Measurements from ENCODE around the gene DGKE. TPM values are rescaled to one million over a fixed set of nuclear protein-coding genes. Genes with fewer than 3 reads are reported as not detected.

Gene DGKE
- total RNA-seq, 1 donor from 2014 or later, result 5.4 TPM

- peaks cover 2% of the 10 kb centered on the region for H3K9me3 Mint-ChIP-seq
- peaks cover 8% of the 10 kb centered on the region for H3K4me1 Mint-ChIP-seq
- no peaks in the 10 kb centered on the region for H3K27me3 Mint-ChIP-seq (ENCODE audit: low read depth)
- no peaks in the 10 kb centered on the region for H3K36me3 Mint-ChIP-seq (ENCODE audit: low read depth)
- DNase-seq (ENCODE audit: low read depth, low spot score), result no peak
- no peak overlapping the region for H3K27ac Mint-ChIP-seq (ENCODE audit: unreplicated experiment)
- H3K4me3 Mint-ChIP-seq, result no peak overlapping the region
- TF ChIP-seq, protein P1, sequence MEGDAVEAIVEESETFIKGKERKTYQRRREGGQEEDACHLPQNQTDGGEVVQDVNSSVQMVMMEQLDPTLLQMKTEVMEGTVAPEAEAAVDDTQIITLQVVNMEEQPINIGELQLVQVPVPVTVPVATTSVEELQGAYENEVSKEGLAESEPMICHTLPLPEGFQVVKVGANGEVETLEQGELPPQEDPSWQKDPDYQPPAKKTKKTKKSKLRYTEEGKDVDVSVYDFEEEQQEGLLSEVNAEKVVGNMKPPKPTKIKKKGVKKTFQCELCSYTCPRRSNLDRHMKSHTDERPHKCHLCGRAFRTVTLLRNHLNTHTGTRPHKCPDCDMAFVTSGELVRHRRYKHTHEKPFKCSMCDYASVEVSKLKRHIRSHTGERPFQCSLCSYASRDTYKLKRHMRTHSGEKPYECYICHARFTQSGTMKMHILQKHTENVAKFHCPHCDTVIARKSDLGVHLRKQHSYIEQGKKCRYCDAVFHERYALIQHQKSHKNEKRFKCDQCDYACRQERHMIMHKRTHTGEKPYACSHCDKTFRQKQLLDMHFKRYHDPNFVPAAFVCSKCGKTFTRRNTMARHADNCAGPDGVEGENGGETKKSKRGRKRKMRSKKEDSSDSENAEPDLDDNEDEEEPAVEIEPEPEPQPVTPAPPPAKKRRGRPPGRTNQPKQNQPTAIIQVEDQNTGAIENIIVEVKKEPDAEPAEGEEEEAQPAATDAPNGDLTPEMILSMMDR (conservative IDR thresholded peaks at IDR 0.05), result no peak
Measured at GRCh38 chr17:56870081-56870651, 36.2 kb downstream of the DGKE start.

DNA sequence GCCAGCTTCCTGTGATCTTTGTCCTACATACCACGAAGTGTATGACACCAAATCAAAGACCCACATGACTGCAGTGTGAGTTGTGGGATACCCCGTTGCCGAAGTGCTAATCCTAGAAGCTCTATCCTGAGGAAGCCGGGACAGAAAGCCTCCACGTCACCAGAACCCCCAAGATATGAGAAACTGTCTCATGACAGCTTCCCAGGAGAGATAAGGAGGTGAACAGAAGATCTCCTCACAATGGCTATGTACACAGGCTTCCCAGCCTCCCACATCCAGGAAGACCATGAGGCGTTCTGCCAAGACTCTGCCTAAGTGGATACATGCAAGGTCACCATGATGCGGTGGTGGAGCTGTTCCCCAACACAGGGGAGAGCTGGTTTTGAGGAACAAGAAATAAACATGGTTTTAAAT is 42.8 kb downstream of the DGKE start:
- TF ChIP-seq, protein P1 (conservative IDR thresholded peaks at IDR 0.05), result no peak
- no peak overlapping the region for H3K27ac Mint-ChIP-seq (ENCODE audit: unreplicated experiment)
- H3K9me3 Mint-ChIP-seq, result peaks cover 7% of the 10 kb centered on the region
- no peaks in the 10 kb centered on the region for H3K4me1 Mint-ChIP-seq
- H3K27me3 Mint-ChIP-seq (ENCODE audit: low read depth), result no peaks in the 10 kb centered on the region
- DNase-seq (ENCODE audit: low read depth, low spot score), result no peak
- no peak overlapping the region for H3K4me3 Mint-ChIP-seq
- no peaks in the 10 kb centered on the region for H3K36me3 Mint-ChIP-seq (ENCODE audit: low read depth)

DNA sequence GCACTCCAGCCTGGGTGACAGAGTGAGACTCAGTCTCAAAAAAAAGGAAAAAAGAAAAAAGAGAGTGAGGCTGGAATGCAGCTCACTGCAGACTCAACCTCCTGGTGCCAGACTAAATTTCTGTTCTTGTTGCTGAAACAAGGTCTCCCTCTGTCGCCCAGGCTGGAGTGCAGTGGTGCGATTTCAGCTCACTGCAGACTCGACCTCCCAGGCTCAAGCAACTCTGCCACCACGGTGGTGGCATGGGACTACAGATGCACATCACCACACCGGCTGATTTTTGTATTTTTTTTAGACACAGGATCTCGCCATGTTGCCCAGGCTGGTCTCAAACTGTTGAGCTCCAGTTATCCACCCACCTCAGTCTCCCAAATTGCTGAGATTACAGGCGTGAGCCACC is 45.3 kb downstream of the DGKE start:
- Mint-ChIP-seq H3K9me3 (peaks cover 7% of the 10 kb centered on the region), H3K4me3 (no peak overlapping the region), H3K36me3 (ENCODE audit: low read depth) (no peaks in the 10 kb centered on the region), H3K27me3 (ENCODE audit: low read depth) (no peaks in the 10 kb centered on the region), H3K27ac (ENCODE audit: unreplicated experiment) (no peak overlapping the region), H3K4me1 (no peaks in the 10 kb centered on the region)
- TF ChIP-seq, protein P1 (conservative IDR thresholded peaks at IDR 0.05), result no peak
- no peak for DNase-seq (ENCODE audit: low read depth, low spot score)

DNA sequence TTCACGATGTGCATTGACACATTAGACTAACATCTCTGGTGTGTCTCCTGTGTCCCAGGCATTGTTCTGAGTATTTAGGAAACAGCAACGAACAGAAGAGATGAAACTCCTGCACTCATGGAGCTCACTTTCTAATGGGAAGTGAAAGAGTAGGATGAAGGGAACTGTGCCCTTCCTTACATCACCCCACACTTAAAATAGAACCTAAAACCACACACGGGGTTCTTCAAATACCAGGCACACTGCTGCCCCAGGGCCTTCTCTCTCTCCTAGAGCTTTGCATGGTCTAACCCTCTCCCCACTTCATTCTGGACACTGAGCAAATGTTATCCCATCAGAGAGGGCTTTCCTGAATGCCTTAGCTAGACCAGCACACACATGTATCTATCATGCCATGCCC is 46.2 kb downstream of the DGKE start:
- TF ChIP-seq, protein P1 (conservative IDR thresholded peaks at IDR 0.05), result no peak

GRCh38 chr17:56880571-56880970 is 46.6 kb downstream of the DGKE start:
- TF ChIP-seq, protein P1 (conservative IDR thresholded peaks at IDR 0.05), result no peak
- no peak for DNase-seq (ENCODE audit: low read depth, low spot score)

More for the DNA sequence above, 46.2 kb downstream of the DGKE start:
- Mint-ChIP-seq H3K4me1 (peaks cover 8% of the 10 kb centered on the region), H3K27ac (ENCODE audit: unreplicated experiment) (no peak overlapping the region), H3K27me3 (ENCODE audit: low read depth) (no peaks in the 10 kb centered on the region), H3K36me3 (ENCODE audit: low read depth) (peaks cover under 1% of the 10 kb centered on the region), H3K4me3 (no peak overlapping the region), H3K9me3 (peaks cover 7% of the 10 kb centered on the region)
- no peak for DNase-seq (ENCODE audit: low read depth, low spot score)

More at GRCh38 chr17:56880571-56880970, 46.6 kb downstream of the DGKE start:
- H3K9me3 Mint-ChIP-seq, result peaks cover 7% of the 10 kb centered on the region
- no peaks in the 10 kb centered on the region for H3K27me3 Mint-ChIP-seq (ENCODE audit: low read depth)
- peaks cover 12% of the 10 kb centered on the region for H3K4me1 Mint-ChIP-seq
- no peak overlapping the region for H3K4me3 Mint-ChIP-seq
- peaks cover 3% of the 10 kb centered on the region for H3K36me3 Mint-ChIP-seq (ENCODE audit: low read depth)
- H3K27ac Mint-ChIP-seq (ENCODE audit: unreplicated experiment), result no peak overlapping the region
